ENCODE data around the gene KLHL17.

KLHL17 gene

GRCh38 chr1:1013922-1014648, 53.7 kb downstream of the KLHL17 start:
- no peaks in the 10 kb centered on the region for H3K9me3 ChIP-seq (ENCODE audit: severe bottlenecking)
- ATAC-seq (ENCODE audit: low read depth) (no peak; the same call in 2 of the 3 replicates), DNase-seq (ENCODE audit: low spot score) (no peak)
- no peaks in the 10 kb centered on the region for H3K36me3 ChIP-seq (ENCODE audit: low read depth)
- peak overlapping the region; percentile 40 for H3K4me3 ChIP-seq (ENCODE audit: severe bottlenecking)
- H3K27ac ChIP-seq (ENCODE audit: poor library complexity, severe bottlenecking), result peak overlapping the region; percentile 60
- H3K4me1 ChIP-seq (ENCODE audit: insufficient read depth, poor library complexity, severe bottlenecking), result peaks cover 6% of the 10 kb centered on the region
- no peak for TF ChIP-seq CTCF (IDR thresholded peaks at IDR 0.05; ENCODE audit: poor library complexity, severe bottlenecking)
- H3K27me3 ChIP-seq (ENCODE audit: insufficient read depth, poor library complexity, severe bottlenecking), result no peaks in the 10 kb centered on the region

GRCh38 chr1:1014799-1015681, 54.7 kb downstream of the KLHL17 start:
- ATAC-seq (ENCODE audit: low read depth) (0 out of 3 replicates have a peak, but pooled peaks have one; percentile 13), DNase-seq (ENCODE audit: low spot score) (no peak)
- no peaks in the 10 kb centered on the region for H3K9me3 ChIP-seq (ENCODE audit: severe bottlenecking)
- no peak overlapping the region for H3K4me3 ChIP-seq (ENCODE audit: severe bottlenecking)
- no peaks in the 10 kb centered on the region for H3K27me3 ChIP-seq (ENCODE audit: insufficient read depth, poor library complexity, severe bottlenecking)
- no peak overlapping the region for H3K27ac ChIP-seq (ENCODE audit: poor library complexity, severe bottlenecking)
- peaks cover 6% of the 10 kb centered on the region for H3K4me1 ChIP-seq (ENCODE audit: insufficient read depth, poor library complexity, severe bottlenecking)
- peak; percentile 39 for TF ChIP-seq CTCF (IDR thresholded peaks at IDR 0.05; ENCODE audit: poor library complexity, severe bottlenecking)
- H3K36me3 ChIP-seq (ENCODE audit: low read depth), result no peaks in the 10 kb centered on the region

All from RWPE2 (cell line).